T47D (cell line): ENCODE measurements around the gene TMEM259.

ENCODE experiments used
- DNase-seq, 2 experiments: peaks; one replicate each; pipeline versions ENCODE4 v3.0.0 to v3.0.0-alpha.2; 2011 to 2012; ENCODE audit warnings: low read depth in 1 of 2, low spot score in 1 of 2
- JUND ChIP-seq: IDR thresholded peaks from 2 replicates; pipeline ENCODE4 v1.6.1; 2012; ENCODE audit warnings: low read depth
- in situ Hi-C: cut with HindIII; loops from 2 replicates; pipeline ENCODE4 v1.10.0; 2016; ENCODE audit warnings: low sequenced_read_pairs, low pct_unique_long_range_greater_than_20kb

Gene TMEM259

GRCh38 chr19:1040476-1041271 is 19.8 kb upstream of the TMEM259 start:
- no peak for TF ChIP-seq JUND
- in situ Hi-C loops = no loop called here
- DNase-seq = peak; percentile 95 to 98

GRCh38 chr19:1039646-1040475 is 18.9 kb upstream of the TMEM259 start, which contains the start of gene ABCA7:
Gene ABCA7, plus strand, starts transcription at chr19:1040107. Its CDS starts 1,255 bp downstream, at chr19:1041362.
- DNase-seq = peak; percentile 76 to 97
- in situ Hi-C loops = no loop called here
- no peak for TF ChIP-seq JUND

GRCh38 chr19:1038978-1039645 is 18.2 kb upstream of the TMEM259 start:
- in situ Hi-C loops = no loop called here
- no peak for TF ChIP-seq JUND

GRCh38 chr19:1037621-1038064 is 16.7 kb upstream of the TMEM259 start:
- DNase-seq = no peak
- in situ Hi-C loops = no loop called here

More at GRCh38 chr19:1038978-1039645, 18.2 kb upstream of the TMEM259 start:
- DNase-seq = no peak

GRCh38 chr19:1035998-1036621 is 15.2 kb upstream of the TMEM259 start:
- no peak for DNase-seq
- TF ChIP-seq JUND = no peak
- in situ Hi-C loops = no loop called here

More at GRCh38 chr19:1037621-1038064, 16.7 kb upstream of the TMEM259 start:
- no peak for TF ChIP-seq JUND

- in situ Hi-C loops = no loop called here
- no peak for TF ChIP-seq JUND
- DNase-seq = no peak
These were observed 11.4 kb upstream of the TMEM259 start for GRCh38 chr19:1032264-1032867.

- TF ChIP-seq JUND = no peak
- DNase-seq = peak; percentile 67 to 85
These were observed 7.4 kb upstream of the TMEM259 start for GRCh38 chr19:1028062-1028926.

GRCh38 chr19:1027650-1028061 is 6.7 kb upstream of the TMEM259 start:
- no peak for DNase-seq
- in situ Hi-C loops = no loop called here

More at GRCh38 chr19:1028062-1028926, 7.4 kb upstream of the TMEM259 start:
- in situ Hi-C loops = no loop called here

GRCh38 chr19:1026783-1027649 is 6.1 kb upstream of the TMEM259 start:
- no peak for TF ChIP-seq JUND
- in situ Hi-C loops = no loop called here
- DNase-seq = peak in 1 of 2 experiments; percentile 50

More at GRCh38 chr19:1027650-1028061, 6.7 kb upstream of the TMEM259 start:
- TF ChIP-seq JUND = no peak
